ENCODE data around the gene NDUFAF3. TPM values are rescaled to one million over a fixed set of nuclear protein-coding genes. Genes with fewer than 3 reads are reported as not detected.
"Not testable (repeated sequence)": the region's sequence is repeated elsewhere in the genome, so short reads cannot be mapped to it uniquely, and the experiment has no call there.

Gene NDUFAF3
- total RNA-seq, 4 donors from 2014 or later, result 8.8 to 96.6 (median 30.3) TPM

DNA sequence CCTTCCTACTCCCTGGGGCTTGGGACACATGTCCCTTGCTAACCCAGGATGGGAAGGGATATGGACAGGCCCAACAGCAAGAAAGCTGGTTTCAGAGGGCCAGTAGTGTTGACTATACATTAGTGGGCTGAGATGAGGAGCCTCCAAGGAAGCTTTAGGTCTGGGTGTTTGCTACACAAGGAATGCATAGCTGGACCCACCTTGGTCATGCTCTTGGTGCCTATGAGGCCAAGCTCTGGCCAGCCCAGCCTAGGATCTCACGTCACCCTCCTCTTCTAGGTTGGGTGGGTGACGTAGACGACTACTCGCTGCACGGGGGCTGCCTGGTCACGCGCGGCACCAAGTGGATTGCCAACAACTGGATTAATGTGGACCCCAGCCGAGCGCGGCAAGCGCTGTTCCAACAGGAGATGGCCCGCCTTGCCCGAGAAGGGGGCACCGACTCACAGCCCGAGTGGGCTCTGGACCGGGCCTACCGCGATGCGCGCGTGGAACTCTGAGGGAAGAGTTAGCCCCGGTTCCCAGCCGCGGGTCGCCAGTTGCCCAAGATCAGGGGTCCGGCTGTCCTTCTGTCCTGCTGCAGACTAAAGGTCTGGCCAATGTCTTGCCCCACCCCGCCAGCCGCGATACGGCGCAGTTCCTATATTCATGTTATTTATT is 15.4 kb upstream of the NDUFAF3 start:
- Histone ChIP-seq H3K36me3 (no peaks in the 10 kb centered on the region), H3K27me3 (no peaks in the 10 kb centered on the region), H3K9me3 (no peaks in the 10 kb centered on the region), H3K27ac (peak overlapping the region; percentile 92 to 99), H3K4me1 (no peaks in the 10 kb centered on the region), H3K4me3 (peak overlapping the region; percentile 55 to 80)
- no peak for TF ChIP-seq POLR2A (IDR thresholded peaks at IDR 0.05)
- TF ChIP-seq, protein P1, sequence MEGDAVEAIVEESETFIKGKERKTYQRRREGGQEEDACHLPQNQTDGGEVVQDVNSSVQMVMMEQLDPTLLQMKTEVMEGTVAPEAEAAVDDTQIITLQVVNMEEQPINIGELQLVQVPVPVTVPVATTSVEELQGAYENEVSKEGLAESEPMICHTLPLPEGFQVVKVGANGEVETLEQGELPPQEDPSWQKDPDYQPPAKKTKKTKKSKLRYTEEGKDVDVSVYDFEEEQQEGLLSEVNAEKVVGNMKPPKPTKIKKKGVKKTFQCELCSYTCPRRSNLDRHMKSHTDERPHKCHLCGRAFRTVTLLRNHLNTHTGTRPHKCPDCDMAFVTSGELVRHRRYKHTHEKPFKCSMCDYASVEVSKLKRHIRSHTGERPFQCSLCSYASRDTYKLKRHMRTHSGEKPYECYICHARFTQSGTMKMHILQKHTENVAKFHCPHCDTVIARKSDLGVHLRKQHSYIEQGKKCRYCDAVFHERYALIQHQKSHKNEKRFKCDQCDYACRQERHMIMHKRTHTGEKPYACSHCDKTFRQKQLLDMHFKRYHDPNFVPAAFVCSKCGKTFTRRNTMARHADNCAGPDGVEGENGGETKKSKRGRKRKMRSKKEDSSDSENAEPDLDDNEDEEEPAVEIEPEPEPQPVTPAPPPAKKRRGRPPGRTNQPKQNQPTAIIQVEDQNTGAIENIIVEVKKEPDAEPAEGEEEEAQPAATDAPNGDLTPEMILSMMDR (IDR thresholded peaks at IDR 0.05), result peak in 1 of 4 experiments; percentile 1
- DNase-seq, result peak; percentile 65 to 70
- intact Hi-C loops (cut with DNase I; ENCODE audit: low total_unique reads), result no loop called here

DNA sequence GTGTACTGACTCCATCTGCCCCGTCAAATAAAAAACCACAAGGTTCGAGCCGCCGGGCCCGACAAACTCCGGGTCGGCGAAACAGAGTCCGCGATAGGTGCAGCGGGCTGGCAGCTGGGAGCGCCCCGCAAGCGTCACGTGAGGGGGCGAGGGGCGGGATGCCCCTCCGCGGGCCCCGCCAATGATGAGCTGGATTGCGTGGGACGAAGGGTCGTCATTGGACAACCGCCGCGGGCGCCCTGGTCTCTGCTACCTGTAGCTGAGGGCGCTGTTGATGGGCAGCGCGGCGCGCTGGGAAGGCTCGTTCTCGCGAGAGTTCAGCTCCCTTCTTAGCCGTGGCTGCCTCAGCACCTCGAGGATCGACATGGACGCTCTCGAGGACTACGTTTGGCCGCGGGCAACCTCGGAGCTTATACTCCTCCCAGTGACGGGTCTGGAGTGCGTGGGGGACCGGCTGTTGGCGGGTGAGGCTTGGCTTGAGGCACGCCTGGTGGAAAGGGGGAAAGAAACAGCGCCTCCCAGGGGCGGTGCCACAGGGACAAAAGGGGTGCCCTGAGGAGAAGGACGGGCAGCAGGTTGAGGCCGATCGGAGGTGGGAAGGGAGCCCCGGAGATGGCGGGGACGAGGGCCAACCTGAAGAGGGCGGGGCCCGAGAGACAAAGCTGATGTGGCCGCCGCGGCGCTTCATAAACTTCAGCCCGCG is 14.7 kb upstream of the NDUFAF3 start, which contains the start of gene WDR6:
Gene WDR6 (plus strand): TSS at position 324 of the 703 bp plus-strand sequence. CDS start 41 bp downstream, at position 365.
- Histone ChIP-seq H3K36me3 (no peaks in the 10 kb centered on the region), H3K9me3 (no peaks in the 10 kb centered on the region), H3K27ac (peak within 1 kb of the TSS; percentile 92 to 99), H3K4me1 (no peaks in the 10 kb centered on the region), H3K4me3 (peak within 1 kb of the TSS; percentile 55 to 80), H3K27me3 (no peaks in the 10 kb centered on the region)
- intact Hi-C loops (cut with DNase I; ENCODE audit: low total_unique reads), result no loop called here
- TF ChIP-seq POLR2A (IDR thresholded peaks at IDR 0.05), result peak; percentile 70 to 84
- TF ChIP-seq, protein P1 (IDR thresholded peaks at IDR 0.05), result peak; percentile 34 to 55 (median 44)
- peak; percentile 98 for DNase-seq

DNA sequence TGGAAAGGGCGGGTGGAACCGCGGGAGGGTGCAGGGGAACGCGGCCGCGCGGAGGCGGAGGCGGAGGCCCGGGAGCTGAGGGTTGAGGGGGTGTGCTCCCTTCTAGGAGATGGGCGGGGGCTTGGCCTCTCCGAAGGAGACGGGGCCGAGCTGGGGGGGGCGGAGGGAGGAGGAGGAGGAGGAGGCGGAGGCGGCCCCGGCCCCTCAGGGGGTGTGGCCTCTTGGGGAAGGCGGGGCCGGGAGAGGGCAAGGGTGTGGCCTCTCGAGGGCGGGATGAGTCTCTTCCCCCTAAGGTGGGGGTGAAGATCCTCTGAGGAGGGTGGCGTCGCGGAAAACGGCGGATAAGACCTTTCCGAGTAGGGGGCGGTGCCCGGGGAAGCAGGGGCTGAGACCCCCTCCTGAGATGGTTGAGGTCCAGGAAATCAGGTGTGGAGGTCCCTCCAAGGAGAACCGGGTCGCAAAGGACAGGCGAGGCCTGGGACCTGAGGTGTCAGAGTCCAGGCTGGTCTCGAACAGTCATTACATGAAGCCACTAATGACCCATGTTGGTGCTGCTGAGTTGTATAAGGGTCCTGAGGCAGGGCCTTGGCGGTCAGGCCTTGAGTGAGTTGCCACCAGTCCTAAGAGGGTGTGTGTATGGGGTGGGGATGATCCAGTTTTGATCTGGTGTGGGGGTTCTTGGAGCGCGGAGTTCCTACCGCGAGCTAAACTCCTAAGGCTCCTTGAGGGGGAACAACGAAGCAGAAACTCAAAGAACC is 14.0 kb upstream of the NDUFAF3 start:
- peak; percentile 92 to 93 for DNase-seq
- TF ChIP-seq, protein P1 (IDR thresholded peaks at IDR 0.05), result peak in 1 of 4 experiments; percentile 3
- no peak for TF ChIP-seq POLR2A (IDR thresholded peaks at IDR 0.05)
- no peaks in the 10 kb centered on the region for H3K9me3 ChIP-seq
- intact Hi-C loops (cut with DNase I; ENCODE audit: low total_unique reads), result no loop called here
- H3K36me3 ChIP-seq, result no peaks in the 10 kb centered on the region
- H3K4me1 ChIP-seq, result no peaks in the 10 kb centered on the region
- H3K27ac ChIP-seq, result peak overlapping the region; percentile 92 to 99
- peak overlapping the region; percentile 55 to 80 for H3K4me3 ChIP-seq
- H3K27me3 ChIP-seq, result no peaks in the 10 kb centered on the region

DNA sequence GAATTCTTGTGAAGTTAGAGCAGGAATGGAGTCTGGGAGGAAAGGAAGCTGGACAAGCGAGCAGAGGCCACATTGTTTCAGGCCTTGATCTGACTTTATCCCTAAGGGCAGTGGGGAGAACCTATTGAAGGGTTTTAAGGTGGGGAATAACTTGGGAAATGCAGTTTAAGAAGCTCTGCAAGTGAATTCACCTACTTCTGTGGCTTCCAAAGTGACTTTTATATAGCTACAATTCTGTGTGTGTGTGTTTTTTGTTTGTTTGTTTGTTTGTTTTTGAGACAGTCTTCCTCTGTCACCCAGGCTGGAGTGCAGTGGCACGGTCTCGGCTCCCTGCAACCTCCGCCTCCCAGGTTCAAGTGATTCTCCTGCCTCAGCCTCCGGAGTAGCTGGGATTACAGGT is 13.3 kb upstream of the NDUFAF3 start:
- H3K4me3 ChIP-seq, result peak overlapping the region in 1 of 2 donors; percentile 80
- DNase-seq; H3K9me3 ChIP-seq; intact Hi-C loops (cut with DNase I; ENCODE audit: low total_unique reads); H3K4me1 ChIP-seq; H3K36me3 ChIP-seq; H3K27me3 ChIP-seq: not testable (repeated sequence)
- H3K27ac ChIP-seq, result peak overlapping the region; percentile 92 to 99

DNA sequence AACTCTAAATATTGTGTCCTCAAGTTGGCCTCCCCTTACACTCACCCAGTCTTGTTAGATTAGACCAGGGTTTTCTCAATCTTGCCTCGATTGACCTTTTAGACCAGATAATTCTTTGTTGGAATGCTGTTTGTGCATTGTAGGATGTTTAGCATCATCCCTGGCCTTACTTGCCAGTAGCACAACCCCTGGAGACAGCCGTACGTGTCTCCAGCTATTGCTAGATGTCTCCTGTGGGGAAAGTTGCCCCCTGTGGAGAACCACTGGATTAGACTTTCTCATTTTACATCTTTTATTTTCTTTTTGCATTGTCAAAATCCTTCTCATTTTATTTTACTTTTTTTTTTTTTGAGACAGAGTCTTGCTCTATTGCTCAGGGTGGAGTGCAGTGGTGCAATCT is 12.5 kb upstream of the NDUFAF3 start:
- no peaks in the 10 kb centered on the region for H3K4me1 ChIP-seq
- no peaks in the 10 kb centered on the region for H3K36me3 ChIP-seq
- H3K9me3 ChIP-seq, result no peaks in the 10 kb centered on the region
- intact Hi-C loops (cut with DNase I; ENCODE audit: low total_unique reads), result no loop called here
- DNase-seq, result no peak
- H3K27ac ChIP-seq, result no peak overlapping the region
- no peak overlapping the region for H3K4me3 ChIP-seq
- H3K27me3 ChIP-seq, result no peaks in the 10 kb centered on the region
- TF ChIP-seq POLR2A (IDR thresholded peaks at IDR 0.05), result no peak
- TF ChIP-seq, protein P1 (IDR thresholded peaks at IDR 0.05), result no peak
